UCSD-AML1 (cell line): ENCODE measurements around the gene FNTB.

ENCODE experiments used
- DNase-seq: peaks from one replicate; lab custom pipeline; 2025; ENCODE audit not compliant: unreplicated experiment; lab: John Stamatoyannopoulos, UW

FNTB gene

GRCh38 chr14:64952598-64953309 lies 33.9 kb upstream of the FNTB start:
- DNase-seq: no peak

DNA sequence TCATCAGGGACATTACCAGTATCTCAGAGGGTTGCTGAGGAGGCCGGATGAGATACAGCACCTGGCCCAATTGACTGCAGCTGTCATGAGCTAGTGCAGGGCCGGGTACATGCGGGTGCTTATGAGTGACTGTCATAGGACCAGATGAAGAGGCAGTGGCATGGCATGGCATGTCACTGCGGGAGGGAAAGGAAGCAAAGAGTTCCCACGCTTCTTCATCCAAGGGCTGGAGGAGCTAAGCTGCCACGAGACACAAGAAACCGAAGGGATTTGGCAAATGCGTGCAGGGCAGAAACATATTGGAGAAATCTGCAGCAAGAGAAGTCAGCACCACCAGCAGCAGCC lies 33.4 kb upstream of the FNTB start:
- DNase-seq: no peak

DNA sequence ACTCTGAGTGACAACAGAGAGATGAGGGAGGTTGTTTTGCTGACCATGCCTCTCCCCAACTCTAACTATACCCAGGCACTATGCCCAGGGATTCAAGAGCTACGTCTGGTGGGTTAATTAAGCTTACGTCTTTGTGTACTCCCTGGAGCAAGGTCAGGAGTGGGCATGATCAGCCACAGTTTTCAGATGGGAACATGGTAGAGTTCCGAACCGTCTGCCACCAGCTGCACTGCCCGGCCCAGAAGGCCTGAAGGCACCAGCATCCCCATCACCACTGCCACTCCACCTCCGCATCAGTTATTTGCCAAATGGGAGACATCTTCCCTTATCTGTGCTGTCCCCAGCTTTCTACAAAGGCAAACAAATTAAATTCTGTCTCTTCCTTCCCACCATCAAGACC lies 33.0 kb upstream of the FNTB start:
- no peak for DNase-seq

GRCh38 chr14:64954491-64955240 lies 32.0 kb upstream of the FNTB start:
- no peak for DNase-seq

- no peak for DNase-seq
Measured at GRCh38 chr14:64955297-64955696, 31.4 kb upstream of the FNTB start.

DNA sequence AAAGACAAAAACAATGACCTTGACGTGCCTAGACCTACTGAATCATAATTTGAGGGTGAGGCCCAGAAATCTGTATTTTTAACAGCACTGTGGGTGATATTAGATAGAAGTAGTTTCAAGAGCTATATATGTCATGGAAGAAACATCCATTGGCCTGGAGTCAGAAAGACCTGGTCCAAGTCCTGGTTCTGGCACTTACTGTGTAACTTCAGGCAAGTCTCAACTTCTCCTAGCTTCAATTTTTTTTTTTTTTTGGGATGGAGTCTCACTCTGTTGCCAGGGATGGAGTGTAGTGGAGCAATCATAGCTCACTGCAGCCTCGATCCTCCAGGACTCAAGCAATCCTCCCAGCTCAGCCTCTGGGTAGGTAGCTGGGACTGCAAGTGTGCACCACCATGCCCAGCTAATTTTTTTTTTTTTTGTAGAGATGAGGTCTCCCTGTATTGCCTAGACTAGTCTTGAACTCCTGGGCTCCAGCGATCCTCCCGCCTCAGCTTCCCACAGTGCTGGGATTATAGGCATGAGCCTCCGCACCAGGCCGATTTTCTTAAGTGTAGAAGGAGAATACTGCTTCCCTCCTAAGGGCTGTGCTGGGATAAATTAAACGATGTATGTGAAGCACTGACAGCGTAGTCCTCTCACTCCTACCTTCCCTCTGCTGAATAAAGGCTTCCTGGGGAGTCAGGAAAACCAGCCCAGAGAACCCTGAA lies 29.8 kb upstream of the FNTB start:
- DNase-seq: no peak

DNA sequence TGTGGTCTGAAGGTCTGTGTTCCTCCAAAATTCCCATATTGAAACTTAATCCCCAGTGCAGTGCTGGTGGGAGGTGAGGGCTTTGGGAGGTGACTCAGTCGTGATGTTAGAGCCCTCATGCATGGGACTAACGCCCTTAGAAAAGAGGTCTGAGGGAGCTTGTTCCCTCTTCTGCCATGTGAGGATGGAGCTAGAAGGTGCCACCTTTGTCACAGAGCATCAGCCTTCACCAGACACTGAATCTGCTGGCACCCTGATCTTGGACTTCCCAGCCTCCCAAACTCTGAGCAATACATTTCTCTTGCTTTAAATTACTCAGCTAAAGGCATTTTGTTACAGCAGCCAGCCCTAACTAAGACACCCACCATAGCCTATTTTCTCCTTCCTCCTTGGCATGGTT lies 28.5 kb upstream of the FNTB start:
- DNase-seq: no peak

- DNase-seq: no peak
Measured at GRCh38 chr14:64958743-64959142, 28.0 kb upstream of the FNTB start.

DNA sequence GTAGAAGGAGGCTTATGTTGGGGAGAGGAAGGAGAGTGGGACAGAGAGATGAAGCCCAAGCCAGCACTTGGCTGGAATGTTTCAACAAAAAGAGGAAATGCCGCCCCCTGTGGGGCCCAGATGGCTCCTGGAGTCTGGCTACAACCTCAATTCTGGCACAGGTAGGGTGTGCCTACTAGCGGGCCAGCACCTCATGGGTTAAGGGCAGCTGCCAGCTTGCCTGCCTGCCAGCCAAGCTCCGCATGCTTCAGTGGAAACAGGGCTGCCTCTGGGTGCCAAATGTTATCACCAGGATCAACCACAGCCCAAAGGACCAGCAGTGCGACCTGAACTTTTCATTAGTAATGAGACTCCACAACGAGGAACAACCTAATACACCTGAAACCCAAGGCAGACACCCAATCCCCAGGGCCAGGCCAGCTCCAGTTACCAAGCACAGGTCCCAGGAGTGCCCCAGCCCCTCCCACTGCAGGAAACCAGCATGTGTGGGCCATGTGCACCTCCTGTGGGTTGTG lies 25.9 kb upstream of the FNTB start:
- no peak for DNase-seq

DNA sequence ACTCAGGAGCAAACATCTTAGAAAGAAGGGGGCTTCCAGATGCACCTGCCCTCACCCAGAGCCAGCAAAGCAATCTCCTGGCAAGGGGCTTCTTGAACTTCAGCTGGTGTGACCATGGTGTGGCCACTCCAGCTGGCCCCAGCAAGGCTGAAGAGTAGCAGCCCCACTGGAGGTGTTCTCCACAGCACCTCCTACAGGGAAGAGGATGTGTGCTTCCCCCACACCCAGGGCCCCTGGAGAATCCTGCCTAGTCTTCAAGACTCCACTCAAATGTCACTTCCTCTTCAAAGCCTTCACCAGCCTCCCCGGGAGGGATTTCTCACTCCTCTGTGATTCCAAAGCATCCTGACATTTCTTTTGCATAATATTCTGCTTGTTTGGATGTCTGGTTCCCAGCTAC lies 23.1 kb upstream of the FNTB start:
- no peak for DNase-seq

DNA sequence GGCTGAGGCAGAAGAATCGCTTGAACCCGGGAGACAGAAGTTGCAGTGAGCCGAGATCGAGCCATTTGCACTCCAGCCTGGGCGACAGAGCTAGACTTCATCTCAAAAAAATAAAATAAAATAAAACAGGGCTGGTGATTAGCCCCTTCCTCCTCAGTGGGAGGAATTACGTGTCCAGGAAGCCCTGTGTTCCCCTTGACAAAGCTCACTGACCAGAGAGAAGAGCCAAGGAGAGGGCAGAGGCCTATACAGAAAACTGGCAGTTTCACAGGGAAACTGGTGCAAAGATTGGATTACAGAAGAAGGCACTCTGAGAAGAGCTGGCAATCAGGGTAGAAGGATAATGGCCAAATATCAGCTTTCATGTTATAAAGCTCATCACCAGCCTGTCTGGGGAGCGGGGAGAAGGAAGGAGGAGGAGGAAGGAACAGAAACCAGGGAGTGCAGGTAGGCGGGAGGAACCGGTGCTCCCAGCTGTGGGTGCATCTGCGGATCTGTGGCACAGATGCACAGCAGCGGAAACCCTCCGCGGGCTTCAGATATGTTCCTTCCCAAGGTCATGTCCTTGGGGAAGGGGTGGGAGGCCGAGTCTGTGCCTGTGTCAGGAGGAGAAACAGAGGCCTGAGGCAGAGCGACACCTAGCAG lies 21.2 kb upstream of the FNTB start:
- no peak for DNase-seq

DNA sequence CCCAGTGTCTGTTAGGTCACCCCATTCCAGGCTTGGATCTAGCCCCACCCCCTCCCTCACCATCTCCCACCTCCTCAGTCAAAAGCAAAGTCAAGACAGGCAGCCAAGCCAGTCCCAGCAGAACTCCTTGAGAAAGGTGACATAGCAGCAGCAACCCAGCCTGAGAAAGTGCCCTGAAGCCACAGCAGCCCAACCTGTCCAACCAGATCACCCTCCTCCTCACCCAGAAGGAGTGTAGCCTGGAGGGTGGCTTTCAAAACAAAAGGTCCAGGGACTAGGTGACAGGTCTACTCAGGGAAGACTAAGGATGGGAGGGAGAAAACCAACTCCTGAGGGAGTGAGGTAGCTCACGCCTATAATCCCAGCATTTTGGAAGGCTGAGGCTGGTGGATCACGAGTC lies 19.7 kb upstream of the FNTB start:
- no peak for DNase-seq

DNA sequence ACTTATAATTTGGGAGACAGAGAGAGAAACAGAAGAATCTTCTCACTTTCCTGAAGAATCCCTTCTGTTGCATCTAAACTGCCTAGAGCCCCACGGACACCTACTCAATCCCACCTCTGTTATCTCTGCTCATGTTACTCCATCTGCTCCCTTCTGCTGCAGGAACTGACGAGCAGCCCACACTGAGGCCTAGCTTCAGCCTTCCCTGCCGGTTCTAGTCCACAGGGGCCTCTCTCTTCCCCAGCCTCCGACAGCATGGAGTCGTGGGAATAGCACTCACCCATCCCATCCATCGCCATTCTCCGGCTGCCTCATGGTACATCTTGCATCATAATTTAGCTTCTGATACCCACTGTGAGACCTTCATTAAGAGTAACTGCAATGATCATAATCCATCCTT lies 18.5 kb upstream of the FNTB start:
- DNase-seq: no peak

DNA sequence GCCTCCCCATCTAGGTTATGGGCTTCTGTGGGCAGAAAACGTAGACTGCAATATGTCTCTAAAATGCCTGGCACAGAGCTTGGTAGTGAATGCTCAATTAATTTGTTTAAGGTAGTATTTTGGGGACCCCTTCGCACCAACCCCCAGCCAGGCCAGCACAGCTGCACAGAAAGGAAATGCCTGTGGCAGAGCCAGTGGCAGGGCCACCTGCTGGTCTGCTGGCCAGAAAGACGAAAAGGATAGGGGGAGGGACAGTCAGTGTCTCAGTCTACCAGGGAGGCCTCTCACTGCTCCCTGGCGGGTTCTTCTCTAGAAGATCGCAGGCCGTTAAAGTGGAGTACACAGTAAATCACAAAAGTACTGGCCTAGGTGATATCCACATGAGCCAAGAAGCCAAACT lies 18.0 kb upstream of the FNTB start:
- DNase-seq: no peak

DNA sequence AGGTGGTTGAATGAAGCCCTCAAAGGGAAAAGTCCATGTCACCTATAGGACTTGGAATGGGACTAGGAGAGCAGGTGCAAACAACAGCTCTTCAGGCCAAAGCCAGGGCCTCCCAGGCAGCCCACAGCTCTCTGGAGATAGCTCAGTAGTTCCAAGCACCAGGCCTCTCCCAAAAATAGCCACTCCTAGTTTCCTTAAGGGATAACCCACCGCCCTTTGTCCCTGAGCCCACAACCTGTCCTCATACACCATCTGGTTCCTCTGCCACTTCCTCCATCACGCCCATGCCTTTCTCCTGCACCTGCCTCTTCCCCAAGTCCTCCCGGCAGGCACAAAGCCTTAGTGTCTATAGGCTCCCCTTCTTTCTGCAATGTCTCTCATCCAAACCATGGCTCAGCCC lies 16.7 kb upstream of the FNTB start:
- DNase-seq: peak; percentile 34

DNA sequence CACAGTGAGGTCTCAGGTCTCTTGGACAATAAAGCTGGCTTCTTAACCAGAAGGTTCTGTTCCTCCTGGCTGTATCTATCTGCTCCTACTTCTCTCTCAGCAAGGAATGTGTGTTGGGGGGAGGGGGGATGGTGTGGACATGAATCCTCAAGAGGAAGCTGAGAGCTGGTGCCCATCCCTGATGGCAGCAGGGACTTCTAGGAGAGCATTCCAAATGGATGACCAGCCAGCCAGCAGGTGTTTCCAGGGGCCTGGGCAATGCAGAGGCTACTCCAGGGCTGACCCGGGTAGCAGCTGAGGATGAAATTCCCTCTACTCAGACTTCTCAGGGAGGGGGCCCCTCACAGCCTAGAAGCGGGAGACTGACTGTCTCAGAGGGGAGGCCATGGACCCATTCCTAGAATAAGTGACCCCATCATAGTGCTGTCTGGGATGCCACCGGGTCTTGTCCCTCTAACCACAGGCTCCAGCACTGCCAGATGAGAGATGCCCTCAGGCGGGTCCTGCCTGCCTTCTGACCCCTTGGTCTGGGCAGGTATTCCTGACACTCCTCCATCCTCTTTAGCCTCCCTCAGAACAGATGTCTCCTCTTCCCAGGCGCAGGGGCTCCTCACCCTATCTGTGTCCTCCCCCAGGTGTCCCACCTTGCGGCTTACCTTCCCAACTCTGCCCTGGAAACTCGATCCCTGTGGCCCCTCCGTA lies 15.8 kb upstream of the FNTB start:
- DNase-seq: no peak

DNA sequence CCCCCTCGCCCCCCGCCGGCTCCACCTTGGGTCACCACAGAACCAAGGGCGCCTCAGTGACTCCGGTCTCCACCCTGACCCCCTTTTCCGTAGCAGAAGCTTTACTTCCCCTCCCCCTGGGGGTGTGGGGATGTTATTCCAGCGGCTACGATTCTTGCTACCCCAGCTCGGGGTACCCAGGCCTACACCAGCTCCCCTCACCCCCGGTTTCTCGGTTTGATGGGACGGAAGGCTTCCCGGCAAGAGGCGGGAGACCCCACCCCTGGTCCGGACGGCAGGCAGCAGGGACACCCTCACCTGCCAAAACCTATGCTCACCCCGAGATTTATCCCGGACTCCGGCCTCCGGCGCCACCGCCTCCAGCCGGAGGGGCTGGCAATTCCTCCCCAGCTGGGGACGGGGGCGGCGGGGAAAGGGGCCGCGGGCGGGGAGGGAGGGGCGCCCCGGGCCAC lies 15.2 kb upstream of the FNTB start:
- no peak for DNase-seq

- DNase-seq: peak; percentile 38
Measured at GRCh38 chr14:64971943-64972791, 14.5 kb upstream of the FNTB start, which contains the start of gene RAB15. Gene RAB15 (minus strand): TSS chr14:64972336. CDS start chr14:64972076, 260 bp downstream.

DNA sequence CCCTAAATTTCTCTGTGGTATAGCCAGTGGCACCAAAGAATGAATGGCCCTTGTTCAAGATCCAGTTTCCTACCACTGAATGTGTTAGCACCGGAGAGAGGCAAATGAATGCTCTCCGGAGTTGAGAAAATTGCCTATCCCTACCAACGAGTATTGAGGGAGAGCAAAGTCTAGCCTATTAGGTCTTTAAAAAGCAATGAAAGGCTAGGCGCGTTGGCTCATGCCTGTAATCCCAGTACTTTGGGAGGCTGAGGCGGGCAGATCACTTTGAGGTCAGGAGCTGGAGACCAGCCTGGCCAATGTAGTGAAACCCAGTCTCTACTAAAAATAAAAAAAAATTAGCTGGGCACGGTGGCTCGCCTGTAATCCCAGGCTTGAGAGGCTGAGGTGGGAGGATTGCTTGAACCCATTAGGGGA lies 13.7 kb upstream of the FNTB start:
- DNase-seq: no peak

GRCh38 chr14:64973826-64974225 lies 12.9 kb upstream of the FNTB start:
- no peak for DNase-seq
